ENCODE data around the gene CDK19.

The CDK19 gene

GRCh38 chr6:110699780-110700179 lies 115.5 kb downstream of the CDK19 start:
- no peak for DNase-seq

- no peak for DNase-seq
Measured at GRCh38 chr6:110693994-110694393, 121.3 kb downstream of the CDK19 start.

GRCh38 chr6:110693296-110693695 lies 122.0 kb downstream of the CDK19 start:
- no peak for DNase-seq

- no peak for DNase-seq
Measured at GRCh38 chr6:110690916-110691315, 124.4 kb downstream of the CDK19 start.

GRCh38 chr6:110690106-110690654 lies 125.1 kb downstream of the CDK19 start:
- no peak for DNase-seq

- peak; percentile 12 to 33 for DNase-seq
Measured at GRCh38 chr6:110689275-110689935, 125.9 kb downstream of the CDK19 start.

GRCh38 chr6:110688661-110689268 lies 126.5 kb downstream of the CDK19 start:
- DNase-seq, result no peak

- DNase-seq, result no peak
Measured at GRCh38 chr6:110687326-110687725, 127.9 kb downstream of the CDK19 start.

GRCh38 chr6:110683241-110683640 lies 132.0 kb downstream of the CDK19 start:
- DNase-seq, result no peak

- DNase-seq, result peak; percentile 80 to 87
Measured at GRCh38 chr6:110682460-110682853, 132.8 kb downstream of the CDK19 start.

GRCh38 chr6:110681543-110682459 lies 133.5 kb downstream of the CDK19 start:
- DNase-seq, result no peak

GRCh38 chr6:110676396-110676795 lies 138.9 kb downstream of the CDK19 start:
- no peak for DNase-seq

GRCh38 chr6:110674096-110674495 lies 141.2 kb downstream of the CDK19 start:
- DNase-seq, result no peak

- no peak for DNase-seq
Measured at GRCh38 chr6:110672122-110672521, 143.1 kb downstream of the CDK19 start.

- no peak for DNase-seq
Measured at GRCh38 chr6:110671447-110671846, 143.8 kb downstream of the CDK19 start.

- DNase-seq, result no peak
Measured at GRCh38 chr6:110665600-110665999, 149.7 kb downstream of the CDK19 start.

- DNase-seq, result no peak
Measured at GRCh38 chr6:110664933-110665332, 150.3 kb downstream of the CDK19 start.

GRCh38 chr6:110662490-110663211 lies 152.6 kb downstream of the CDK19 start:
- no peak for DNase-seq

- DNase-seq, result no peak
Measured at GRCh38 chr6:110661414-110661813, 153.9 kb downstream of the CDK19 start.

GRCh38 chr6:110660066-110660655 lies 155.1 kb downstream of the CDK19 start:
- DNase-seq, result no peak

GRCh38 chr6:110658631-110659211 lies 156.5 kb downstream of the CDK19 start:
- DNase-seq, result no peak

GRCh38 chr6:110656492-110656891 lies 158.8 kb downstream of the CDK19 start:
- DNase-seq, result no peak
